HG02981 (cell line): ENCODE results near the gene TSPAN4.

Source experiments
- ATAC-seq: cut with Tn5 transposase; IDR thresholded peaks from one replicate; pipeline ENCODE4 v1.9.1; 2021; ENCODE audit warnings: mild to moderate bottlenecking, moderate library complexity; ENCODE audit not compliant: unreplicated experiment

Gene TSPAN4

DNA sequence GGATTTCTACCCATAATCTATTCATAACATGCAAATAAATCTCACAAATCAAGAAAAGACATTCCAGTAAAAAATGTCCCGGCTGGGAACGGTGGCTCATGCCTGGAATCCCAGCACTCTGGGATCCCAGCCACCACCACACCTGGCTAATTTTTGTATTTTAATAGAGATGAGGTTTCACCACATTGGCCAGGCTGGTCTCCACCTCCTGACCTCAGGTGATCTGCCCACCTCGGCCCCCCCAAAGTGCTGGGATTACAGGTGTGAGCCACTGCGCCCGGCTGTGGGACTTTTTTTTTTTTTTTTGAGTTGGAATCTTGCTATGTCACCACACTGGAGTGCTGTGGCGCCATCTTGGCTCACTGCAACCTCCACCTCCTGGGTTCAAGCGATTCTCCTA lies 63.3 kb downstream of the TSPAN4 start:
- ATAC-seq: no peak

DNA sequence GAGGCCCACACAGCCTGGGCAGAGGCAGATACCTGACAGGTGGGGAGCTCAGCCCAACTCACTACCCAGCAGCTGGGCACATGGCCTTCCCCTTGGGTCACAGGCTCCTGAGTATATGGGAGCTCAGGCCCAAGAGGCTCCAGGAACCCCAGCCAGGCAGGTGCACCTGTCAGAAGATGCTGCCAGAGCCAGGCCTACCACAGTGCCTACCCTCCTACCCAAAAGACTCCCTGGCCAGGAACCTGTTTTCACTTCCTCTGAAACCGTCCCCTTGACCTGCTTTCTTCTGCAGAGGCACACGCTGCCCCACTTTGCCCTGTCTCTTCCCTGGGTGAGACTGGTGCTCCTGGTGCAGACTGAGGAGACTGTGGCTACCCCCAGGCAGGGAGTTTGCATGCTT lies 65.0 kb downstream of the TSPAN4 start:
- no peak for ATAC-seq

DNA sequence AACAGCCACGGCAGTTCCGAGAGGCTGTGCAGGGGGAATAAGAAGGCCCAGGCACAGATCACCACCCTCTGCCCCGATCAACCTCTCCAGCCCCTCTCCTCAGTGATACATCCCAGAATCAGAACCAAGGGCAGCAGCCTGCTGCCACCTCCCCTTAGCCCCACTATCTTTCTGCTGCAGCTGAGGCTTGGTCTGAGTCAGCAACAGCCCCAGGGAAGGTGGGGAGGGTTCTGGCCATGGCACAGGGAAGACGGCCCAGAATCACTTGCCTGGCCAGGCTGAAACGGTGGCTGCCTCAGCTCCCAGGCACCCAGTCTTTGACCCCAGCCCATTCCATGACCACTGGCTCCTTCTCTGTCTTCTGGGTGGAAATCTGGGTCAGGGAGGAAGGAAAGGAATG lies 65.6 kb downstream of the TSPAN4 start:
- ATAC-seq: no peak

DNA sequence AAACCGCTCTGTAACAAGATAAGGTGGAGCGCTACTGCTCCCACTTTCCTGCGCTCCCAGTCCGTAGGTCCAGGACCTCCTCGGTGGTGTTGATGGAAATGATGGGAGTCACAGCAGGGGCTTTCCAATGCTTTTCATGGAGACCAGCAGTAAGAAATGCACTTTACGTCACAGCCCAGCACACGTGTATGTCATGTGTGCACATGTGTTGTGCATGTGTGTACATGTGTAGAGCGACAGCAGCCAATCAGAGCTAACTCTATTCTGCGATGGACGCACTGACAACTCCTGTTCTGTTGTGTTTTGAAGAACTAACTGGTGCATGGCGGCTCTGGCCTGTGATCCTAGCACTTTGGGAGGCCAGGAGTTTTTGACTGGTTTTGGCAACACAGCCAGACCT lies 66.8 kb downstream of the TSPAN4 start:
- no peak for ATAC-seq

DNA sequence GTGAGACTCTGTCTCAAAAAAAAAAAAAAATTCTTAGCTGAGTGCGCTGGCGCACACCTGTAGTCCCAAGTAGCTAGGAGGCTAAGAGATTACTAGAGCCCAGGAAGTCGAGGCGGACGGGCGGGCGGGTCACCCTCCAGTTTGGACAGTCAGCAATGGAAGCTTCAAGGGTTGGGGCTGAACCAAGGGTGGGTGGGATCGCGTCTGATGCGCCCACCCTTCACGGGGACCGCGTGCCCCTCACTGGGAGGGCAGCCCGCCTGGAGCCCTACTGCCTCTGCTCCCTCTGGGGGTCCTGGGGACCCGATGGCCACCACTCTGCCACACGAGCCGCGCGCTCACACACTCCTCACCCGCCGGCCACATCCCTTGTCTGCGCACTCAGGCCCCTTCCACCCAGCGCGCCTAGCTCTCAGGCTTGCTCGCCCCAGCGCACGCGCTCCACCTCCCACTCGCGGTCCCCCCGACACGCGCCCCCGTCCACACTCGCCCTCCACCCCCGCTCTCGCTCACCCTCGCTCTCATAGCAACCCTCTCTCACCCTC lies 67.5 kb downstream of the TSPAN4 start:
- peak; percentile 16 for ATAC-seq

DNA sequence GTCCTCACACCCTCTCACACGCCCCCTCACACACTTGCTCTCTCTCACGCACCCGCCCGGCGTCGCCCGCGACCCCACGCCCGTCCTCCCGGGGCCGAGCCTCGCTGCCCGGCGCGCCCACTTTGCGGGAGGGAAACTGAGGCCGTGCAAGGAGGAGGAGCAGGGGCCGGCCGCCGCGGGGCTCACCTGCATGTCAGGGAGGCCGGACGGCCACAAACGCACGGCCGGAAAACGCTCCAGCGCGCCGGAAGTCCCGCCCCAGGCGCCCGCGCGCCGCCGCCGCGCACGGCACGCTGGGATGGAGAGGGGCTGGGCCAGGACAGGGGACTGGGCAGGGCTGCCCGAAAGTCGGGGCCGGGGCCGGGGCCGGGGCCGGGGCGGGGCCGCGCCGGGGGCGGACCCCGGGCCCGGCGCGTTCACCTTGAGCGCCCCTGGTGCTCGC lies 68.0 kb downstream of the TSPAN4 start, which contains the start of gene CHID1:
CHID1 (minus strand) TSS at position 222 of the 442 bp plus-strand sequence. CDS start 5,994 bp downstream, outside the sequence.
- peak; percentile 87 for ATAC-seq

DNA sequence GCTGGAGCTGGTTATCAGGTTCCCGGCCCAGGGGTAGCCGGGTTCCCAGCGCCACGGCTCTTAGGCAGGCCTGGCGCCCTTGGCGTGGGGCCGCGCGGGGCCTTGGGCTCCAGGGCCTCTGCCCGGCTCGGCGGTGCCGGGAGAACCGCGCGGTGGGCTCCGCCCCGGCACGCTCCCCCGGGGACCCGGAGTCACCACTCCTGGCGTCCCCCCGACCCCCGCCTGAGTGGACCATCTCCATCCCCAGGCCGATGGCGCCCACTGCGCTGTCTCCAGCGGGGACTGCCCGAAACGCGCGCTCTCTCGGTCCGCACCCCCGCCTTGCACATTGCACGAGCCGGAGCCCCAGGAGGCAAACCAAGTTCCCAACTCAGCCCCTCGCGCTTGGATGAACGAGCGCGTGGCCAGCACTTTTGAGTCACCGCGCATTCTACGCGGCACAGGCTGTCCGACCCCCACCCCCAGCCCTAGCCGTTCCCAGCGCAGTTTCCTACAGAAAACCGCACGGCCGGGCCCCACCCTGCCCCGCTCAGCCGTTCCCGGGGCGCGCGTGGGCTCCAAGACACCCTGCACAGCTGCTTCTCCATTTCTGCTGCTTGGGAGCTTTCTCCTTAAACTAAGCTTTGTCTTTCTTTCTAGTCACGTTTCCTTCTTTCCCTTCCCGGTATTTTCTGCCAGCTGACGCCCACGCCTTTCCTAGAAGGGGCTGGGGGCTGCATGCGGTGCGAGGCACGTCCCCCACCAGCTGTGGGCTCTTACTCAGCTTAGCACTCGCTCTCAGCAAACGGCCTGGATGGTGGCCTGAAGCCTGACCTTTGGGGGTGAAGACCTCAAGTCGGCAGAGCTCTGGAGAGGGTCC lies 68.6 kb downstream of the TSPAN4 start:
- ATAC-seq: peak; percentile 25

DNA sequence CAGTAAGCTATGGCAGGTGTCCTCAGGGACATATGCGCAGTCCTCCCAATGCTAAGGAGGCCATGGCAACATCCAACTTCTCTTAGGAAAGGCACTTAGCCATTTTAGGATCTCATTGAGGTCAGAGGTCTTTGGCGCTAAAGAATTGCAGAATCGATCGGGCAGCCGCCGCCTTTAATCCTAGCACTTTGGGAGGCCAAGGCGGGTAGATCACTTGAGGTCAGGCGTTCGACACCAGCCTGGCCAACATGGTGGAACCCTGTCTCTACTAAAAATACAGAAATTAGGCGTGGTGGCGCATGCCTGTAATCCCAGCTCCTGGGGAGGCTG lies 69.2 kb downstream of the TSPAN4 start:
- no peak for ATAC-seq

DNA sequence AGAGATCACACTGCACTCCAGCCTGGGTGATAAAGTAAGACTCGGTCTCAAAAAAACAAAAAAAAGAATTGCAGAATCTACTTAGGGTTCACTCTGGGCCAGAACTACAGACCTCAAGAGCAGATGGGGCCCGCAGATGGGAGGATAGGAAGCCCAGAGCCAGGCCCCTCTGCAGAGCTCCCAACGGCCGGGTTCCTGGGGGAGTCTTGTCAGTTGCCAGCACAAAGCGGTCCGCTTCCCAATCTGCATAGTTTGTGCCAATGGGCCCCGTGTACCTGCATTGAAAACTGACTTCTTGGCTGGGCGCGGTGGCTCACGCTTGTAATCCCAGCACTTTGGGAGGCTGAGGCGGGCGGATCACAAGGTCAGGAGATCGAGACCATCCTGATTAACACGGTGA lies 69.6 kb downstream of the TSPAN4 start:
- no peak for ATAC-seq

DNA sequence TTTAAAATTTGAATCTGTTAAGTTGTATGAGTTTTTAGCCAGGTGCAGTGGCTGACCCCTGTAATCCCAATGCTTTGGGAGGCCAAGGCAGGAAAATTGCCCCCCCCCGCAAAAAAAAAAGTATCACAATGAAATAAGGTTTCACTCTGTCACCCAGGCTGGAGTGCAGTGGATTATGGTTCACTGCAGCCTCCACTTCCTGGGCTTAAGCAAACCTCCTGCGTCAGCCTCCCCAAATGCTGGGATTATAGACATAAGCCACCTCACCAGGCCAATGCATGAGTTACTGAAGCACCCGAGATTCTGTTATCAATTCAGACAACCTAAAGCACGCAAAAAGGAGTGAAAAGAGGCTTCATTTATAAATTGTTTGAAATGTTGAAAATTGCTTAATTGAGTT lies 70.4 kb downstream of the TSPAN4 start:
- ATAC-seq: no peak

DNA sequence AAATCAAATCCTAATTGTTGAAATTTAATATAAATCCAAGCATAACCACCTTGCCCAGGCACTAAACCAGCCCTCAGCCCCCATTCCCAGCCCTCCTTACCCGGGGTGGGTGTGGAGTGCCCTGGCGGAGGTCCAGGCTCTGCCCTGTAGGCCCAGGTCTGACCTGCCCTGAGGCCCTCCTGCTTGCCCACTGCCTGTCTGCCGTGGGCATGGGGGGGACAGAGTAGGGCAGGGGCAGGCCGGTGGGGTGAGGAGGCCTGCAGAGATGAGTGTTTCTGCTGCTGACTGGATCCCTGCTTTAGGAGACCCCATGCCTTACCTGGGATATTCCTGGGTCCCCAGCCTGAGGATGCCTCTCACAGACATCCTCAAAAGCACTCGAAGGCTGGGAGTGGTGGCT lies 71.6 kb downstream of the TSPAN4 start:
- no peak for ATAC-seq

DNA sequence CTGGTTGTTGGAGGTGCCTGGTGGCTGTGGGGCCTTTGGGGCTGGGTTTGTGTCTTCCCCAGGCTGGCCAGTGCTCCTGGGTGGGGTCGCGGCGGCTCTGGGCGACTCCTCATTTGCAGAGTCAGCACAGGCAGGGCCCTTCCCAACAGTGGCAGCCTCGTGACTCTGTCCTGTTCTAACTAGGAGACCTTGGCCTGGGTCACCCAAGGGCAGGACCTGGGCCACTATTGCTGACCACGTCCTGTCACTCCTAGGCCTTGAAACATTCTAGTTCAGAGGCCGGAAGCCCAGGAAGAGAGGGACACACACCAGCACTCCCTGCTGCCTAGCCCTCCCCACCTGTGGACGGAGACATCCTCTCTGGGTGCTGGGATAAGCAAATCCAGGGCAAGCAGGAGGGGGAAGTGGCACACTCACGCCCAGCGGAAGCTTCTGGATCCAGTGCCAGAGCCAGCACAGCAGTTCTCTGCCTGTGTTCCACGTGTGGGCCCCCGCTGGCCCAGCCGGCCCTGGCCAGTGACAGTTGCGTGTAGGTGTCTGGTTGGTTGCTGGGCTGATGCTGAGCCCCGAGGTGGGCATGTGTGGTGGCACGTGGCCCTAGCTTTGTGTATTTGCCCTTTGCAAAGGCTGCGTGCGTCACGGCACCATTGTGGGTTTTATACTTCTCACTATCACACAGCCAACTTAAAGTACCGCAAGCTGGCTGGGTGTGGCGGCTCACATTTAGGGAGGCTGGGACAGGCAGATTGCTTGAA lies 72.3 kb downstream of the TSPAN4 start:
- ATAC-seq: no peak
